ENCODE measurements around the gene APC2. TPM values are rescaled to one million over a fixed set of nuclear protein-coding genes. Genes with fewer than 3 reads are reported as not detected.

The APC2 gene
- total RNA-seq, 1 experiment from 2014 or later: 11.9 TPM

DNA sequence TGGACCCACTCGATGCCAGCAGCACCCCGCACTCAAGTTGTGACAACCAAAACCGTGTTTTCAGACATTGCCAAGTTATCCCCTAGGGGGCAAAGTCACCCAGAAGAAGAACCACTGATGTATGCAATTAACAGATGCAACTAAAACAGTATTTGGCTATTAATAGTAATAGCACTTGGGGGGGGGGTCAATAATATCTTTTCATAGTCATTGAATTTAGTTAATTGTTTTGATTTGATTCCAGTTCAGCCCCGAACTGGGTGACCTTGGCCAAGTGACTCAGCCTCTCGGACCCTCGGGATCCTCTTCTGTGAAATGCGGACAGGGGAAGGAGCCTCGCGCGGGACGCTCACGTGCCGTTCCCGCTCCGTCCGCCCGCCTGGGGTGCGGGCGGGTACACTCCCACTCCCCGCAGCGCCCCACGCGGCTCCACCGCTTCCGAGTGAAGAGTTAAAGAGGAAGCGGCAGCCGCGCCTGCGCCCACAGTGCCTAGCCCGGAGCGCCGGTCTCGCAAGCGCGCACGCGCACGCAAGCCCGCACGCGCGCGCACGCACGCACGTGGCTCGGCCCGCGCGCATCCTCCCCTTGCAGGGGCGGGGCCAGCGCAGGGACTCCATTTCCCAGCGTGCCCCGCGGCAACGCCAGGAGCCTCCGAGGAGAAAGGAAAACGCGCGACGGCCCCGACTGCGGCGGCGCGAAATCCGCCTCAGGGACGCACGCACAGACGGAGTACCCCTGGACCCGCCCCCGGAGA, 43.0 kb upstream of the APC2 start:
- Histone ChIP-seq H3K27ac (ENCODE audit: low read length) (peak overlapping the region; percentile 88), H3K36me3 (ENCODE audit: control insufficient read depth, insufficient read depth, low read length) (no peaks in the 10 kb centered on the region; the same call in 1 of the 2 replicates), H3K9me3 (ENCODE audit: control insufficient read depth, insufficient read depth, low read depth, low read length) (no peaks in the 10 kb centered on the region), H3K4me1 (ENCODE audit: control insufficient read depth, insufficient read depth, low read length) (peaks cover 32% of the 10 kb centered on the region), H3K27me3 (ENCODE audit: control insufficient read depth, insufficient read depth, low read length) (no peaks in the 10 kb centered on the region), H3K4me3 (ENCODE audit: low read depth in 2 of 2, low read length in 2 of 2) (peak overlapping the region; percentile 49 to 54)
- no TSS peak for BruUV-seq (replicated peaks)
- DNase-seq (ENCODE audit: low read depth, low spot score) (peak; percentile 62), ATAC-seq (peak; percentile 87)
- CTCF ChIA-PET: no interaction called here
- POLR2A ChIA-PET: no interaction called here
- intact Hi-C loops (cut with micrococcal nuclease; ENCODE audit: unreplicated experiment) (no loop called here), in situ Hi-C loops (cut with HindIII; ENCODE audit: low pct_unique_long_range_greater_than_20kb, low sequenced_read_pairs) (no loop called here)
- TF ChIP-seq, protein P1, sequence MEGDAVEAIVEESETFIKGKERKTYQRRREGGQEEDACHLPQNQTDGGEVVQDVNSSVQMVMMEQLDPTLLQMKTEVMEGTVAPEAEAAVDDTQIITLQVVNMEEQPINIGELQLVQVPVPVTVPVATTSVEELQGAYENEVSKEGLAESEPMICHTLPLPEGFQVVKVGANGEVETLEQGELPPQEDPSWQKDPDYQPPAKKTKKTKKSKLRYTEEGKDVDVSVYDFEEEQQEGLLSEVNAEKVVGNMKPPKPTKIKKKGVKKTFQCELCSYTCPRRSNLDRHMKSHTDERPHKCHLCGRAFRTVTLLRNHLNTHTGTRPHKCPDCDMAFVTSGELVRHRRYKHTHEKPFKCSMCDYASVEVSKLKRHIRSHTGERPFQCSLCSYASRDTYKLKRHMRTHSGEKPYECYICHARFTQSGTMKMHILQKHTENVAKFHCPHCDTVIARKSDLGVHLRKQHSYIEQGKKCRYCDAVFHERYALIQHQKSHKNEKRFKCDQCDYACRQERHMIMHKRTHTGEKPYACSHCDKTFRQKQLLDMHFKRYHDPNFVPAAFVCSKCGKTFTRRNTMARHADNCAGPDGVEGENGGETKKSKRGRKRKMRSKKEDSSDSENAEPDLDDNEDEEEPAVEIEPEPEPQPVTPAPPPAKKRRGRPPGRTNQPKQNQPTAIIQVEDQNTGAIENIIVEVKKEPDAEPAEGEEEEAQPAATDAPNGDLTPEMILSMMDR (IDR thresholded peaks at IDR 0.05): peak; percentile 70; the same call in 1 of the 2 replicates
- TF ChIP-seq SIN3A (IDR thresholded peaks at IDR 0.05; ENCODE audit: borderline replicate concordance, insufficient read depth, low read depth, low read length) (no peak), POLR2AphosphoS5 (IDR thresholded peaks at IDR 0.05; ENCODE audit: low read depth, low read length) (peak; percentile 60)

DNA sequence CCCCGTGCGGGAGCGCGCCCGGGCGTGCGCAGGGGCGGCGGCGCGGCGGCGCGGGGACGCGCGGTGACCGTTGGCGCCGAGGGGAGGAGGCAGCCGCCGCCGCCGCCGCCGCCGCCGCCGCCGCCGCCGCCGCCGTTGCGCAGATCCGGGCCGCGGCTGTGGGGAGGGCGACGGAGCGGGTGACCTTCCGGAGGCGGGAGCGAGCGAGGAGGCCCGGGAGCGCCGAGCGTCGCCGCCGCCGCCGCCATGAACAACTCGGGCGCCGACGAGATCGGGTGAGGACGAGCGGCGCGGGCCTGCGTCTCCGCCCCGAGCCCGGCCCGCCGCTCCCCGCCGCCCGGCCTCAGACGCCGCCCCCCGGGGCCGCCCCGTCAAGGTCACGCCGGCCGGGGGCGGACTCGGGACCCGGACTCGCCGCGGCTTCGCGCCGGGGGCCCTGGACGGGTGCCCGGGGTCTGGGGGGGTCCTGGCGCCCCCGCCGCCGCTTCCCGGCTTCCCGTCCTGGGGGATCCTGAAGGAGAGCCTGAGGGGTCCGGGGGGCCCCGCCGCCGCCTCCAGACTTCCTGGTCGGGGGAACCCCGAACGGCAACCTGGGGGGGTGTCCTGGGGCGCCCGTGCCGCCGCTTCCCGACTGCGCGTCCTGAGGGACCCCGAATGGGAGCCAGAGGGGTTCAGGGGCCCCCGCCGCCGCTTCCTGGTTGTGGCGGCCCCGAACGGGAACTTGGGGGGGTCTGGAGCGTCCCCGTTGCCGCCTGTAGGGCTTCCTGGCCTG, 42.2 kb upstream of the APC2 start, which contains the start of gene DAZAP1:
Gene DAZAP1, plus strand, starts transcription at position 59 of the 772 bp plus-strand sequence. Its CDS starts 188 bp downstream, at position 247.
- ATAC-seq (peak; percentile 41), DNase-seq (ENCODE audit: low read depth, low spot score) (no peak)
- BruUV-seq (replicated peaks): no TSS peak
- Histone ChIP-seq H3K4me1 (ENCODE audit: control insufficient read depth, insufficient read depth, low read length) (peaks cover 32% of the 10 kb centered on the region), H3K9me3 (ENCODE audit: control insufficient read depth, insufficient read depth, low read depth, low read length) (no peaks in the 10 kb centered on the region), H3K4me3 (ENCODE audit: low read depth in 2 of 2, low read length in 2 of 2) (peak within 1 kb of the TSS; percentile 77), H3K27ac (ENCODE audit: low read length) (peak within 1 kb of the TSS; percentile 88), H3K27me3 (ENCODE audit: control insufficient read depth, insufficient read depth, low read length) (no peaks in the 10 kb centered on the region), H3K36me3 (ENCODE audit: control insufficient read depth, insufficient read depth, low read length) (no peaks in the 10 kb centered on the region; the same call in 1 of the 2 replicates)
- intact Hi-C loops (cut with micrococcal nuclease; ENCODE audit: unreplicated experiment) (no loop called here), in situ Hi-C loops (cut with HindIII; ENCODE audit: low pct_unique_long_range_greater_than_20kb, low sequenced_read_pairs) (no loop called here)
- POLR2A ChIA-PET: no interaction called here
- TF ChIP-seq SIN3A (IDR thresholded peaks at IDR 0.05; ENCODE audit: borderline replicate concordance, insufficient read depth, low read depth, low read length) (0 out of 2 replicates have a peak, but pooled peaks have one; percentile 34), TCF7L2 (IDR thresholded peaks at IDR 0.05; ENCODE audit: low read depth, low read length) (no peak)
- CTCF ChIA-PET: no interaction called here

DNA sequence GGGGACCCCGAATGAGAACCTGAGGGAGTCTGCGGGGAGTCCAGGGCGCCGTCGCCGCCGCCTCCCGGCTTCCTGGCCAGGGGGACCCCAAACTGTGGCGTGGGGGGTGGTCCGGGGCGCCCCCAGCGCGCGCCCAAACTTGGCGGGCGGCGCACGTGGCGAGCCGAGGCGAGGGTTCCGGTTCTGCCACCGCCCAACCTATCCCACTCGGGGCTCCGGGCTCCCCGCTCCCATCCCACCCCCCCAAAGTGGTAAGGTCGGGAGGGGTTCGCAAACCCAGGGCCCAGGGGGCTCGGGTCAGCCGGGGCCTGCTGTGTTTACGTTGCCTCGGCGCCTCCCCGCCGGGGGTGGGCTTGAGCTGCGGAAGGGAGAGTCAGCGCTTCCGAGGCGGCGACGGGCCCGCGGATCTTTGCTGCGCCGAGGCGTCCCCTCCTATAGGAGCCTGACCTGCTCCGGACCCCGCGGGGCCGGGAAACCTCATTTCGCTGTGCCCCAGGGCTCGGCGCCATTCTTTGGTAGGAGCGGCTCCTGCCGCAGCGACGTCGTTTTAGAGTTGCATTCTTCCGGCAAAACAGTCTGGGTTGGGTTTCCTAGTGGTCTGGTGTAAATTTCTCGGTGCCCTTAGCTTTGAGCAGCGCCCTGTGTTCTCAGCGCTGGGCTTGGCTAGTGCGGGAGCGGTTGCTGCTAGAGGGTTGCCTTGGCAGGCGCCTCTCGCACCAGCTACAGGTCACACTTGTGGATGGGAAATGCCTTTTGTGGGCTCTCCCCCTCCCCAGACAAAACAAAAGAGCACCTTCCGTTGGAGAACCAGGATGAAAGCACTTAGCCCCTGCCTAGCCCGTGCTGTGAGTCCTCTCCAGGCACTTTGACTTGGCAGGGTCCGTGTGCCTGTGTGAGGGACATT, 41.4 kb upstream of the APC2 start:
- TF ChIP-seq, protein P2, sequence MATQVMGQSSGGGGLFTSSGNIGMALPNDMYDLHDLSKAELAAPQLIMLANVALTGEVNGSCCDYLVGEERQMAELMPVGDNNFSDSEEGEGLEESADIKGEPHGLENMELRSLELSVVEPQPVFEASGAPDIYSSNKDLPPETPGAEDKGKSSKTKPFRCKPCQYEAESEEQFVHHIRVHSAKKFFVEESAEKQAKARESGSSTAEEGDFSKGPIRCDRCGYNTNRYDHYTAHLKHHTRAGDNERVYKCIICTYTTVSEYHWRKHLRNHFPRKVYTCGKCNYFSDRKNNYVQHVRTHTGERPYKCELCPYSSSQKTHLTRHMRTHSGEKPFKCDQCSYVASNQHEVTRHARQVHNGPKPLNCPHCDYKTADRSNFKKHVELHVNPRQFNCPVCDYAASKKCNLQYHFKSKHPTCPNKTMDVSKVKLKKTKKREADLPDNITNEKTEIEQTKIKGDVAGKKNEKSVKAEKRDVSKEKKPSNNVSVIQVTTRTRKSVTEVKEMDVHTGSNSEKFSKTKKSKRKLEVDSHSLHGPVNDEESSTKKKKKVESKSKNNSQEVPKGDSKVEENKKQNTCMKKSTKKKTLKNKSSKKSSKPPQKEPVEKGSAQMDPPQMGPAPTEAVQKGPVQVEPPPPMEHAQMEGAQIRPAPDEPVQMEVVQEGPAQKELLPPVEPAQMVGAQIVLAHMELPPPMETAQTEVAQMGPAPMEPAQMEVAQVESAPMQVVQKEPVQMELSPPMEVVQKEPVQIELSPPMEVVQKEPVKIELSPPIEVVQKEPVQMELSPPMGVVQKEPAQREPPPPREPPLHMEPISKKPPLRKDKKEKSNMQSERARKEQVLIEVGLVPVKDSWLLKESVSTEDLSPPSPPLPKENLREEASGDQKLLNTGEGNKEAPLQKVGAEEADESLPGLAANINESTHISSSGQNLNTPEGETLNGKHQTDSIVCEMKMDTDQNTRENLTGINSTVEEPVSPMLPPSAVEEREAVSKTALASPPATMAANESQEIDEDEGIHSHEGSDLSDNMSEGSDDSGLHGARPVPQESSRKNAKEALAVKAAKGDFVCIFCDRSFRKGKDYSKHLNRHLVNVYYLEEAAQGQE (IDR thresholded peaks at IDR 0.05; ENCODE audit: insufficient read depth in 1 of 2, low read depth in 2 of 2, low read length in 1 of 2): no peak

More for the DNA sequence above, 41.4 kb upstream of the APC2 start:
- H3K27me3 ChIP-seq (ENCODE audit: control insufficient read depth, insufficient read depth, low read length): no peaks in the 10 kb centered on the region
- intact Hi-C loops (cut with micrococcal nuclease; ENCODE audit: unreplicated experiment) (no loop called here), in situ Hi-C loops (cut with HindIII; ENCODE audit: low pct_unique_long_range_greater_than_20kb, low sequenced_read_pairs) (no loop called here)
- TSS peak; percentile 66 for BruUV-seq (replicated peaks)
- H3K27ac ChIP-seq (ENCODE audit: low read length): peak overlapping the region; percentile 81
- H3K9me3 ChIP-seq (ENCODE audit: control insufficient read depth, insufficient read depth, low read depth, low read length): no peaks in the 10 kb centered on the region
- CTCF ChIA-PET: no interaction called here
- ATAC-seq (no peak), DNase-seq (ENCODE audit: low read depth, low spot score) (no peak)
- H3K36me3 ChIP-seq (ENCODE audit: control insufficient read depth, insufficient read depth, low read length): no peaks in the 10 kb centered on the region; the same call in 1 of the 2 replicates
- POLR2A ChIA-PET: no interaction called here
- H3K4me1 ChIP-seq (ENCODE audit: control insufficient read depth, insufficient read depth, low read length): peaks cover 32% of the 10 kb centered on the region
- H3K4me3 ChIP-seq (ENCODE audit: low read depth in 2 of 2, low read length in 2 of 2): peak overlapping the region; percentile 77

All from Panc1 (cell line).